SK-N-SH treated with all-trans-retinoic acid at 6 μM for 48 hours (cell line): Measurements from ENCODE around the gene ABCB10.

Source experiments
- BACH2 ChIP-seq: fragments of 250-450 bp; sonication (Bioruptor Pico); IDR thresholded peaks from 2 replicates; pipeline ENCODE4 v1.9.0; 2021; ENCODE audit warnings: mild to moderate bottlenecking, borderline replicate concordance
- CREB5 ChIP-seq: fragments of 250-450 bp; sonication (Bioruptor Pico); IDR thresholded peaks from 2 replicates; pipeline ENCODE4 v1.5.1; 2020; ENCODE audit warnings: low read depth, mild to moderate bottlenecking, moderate library complexity
- CSDC2 ChIP-seq: fragments of 250-450 bp; sonication (Bioruptor Pico); IDR thresholded peaks from 2 replicates; pipeline ENCODE4 v1.5.0; 2020; ENCODE audit warnings: mild to moderate bottlenecking, moderate library complexity
- CSRNP3 ChIP-seq: fragments of 250-450 bp; sonication (Bioruptor Pico); IDR thresholded peaks from 2 replicates; pipeline ENCODE4 v1.5.1; 2021; ENCODE audit warnings: mild to moderate bottlenecking, moderate library complexity
- PATZ1 ChIP-seq: fragments of 250-450 bp; sonication (Bioruptor Pico); IDR thresholded peaks from 2 replicates; pipeline ENCODE4 v1.8.0; 2020; ENCODE audit warnings: mild to moderate bottlenecking, moderate library complexity, borderline replicate concordance
- RARB ChIP-seq: fragments of 250-450 bp; sonication (Bioruptor Pico); IDR thresholded peaks from 2 replicates; pipeline ENCODE4 v1.8.0; 2021; ENCODE audit warnings: mild to moderate bottlenecking, moderate library complexity
- TOX ChIP-seq: fragments of 250-450 bp; sonication (Bioruptor Pico); IDR thresholded peaks from 2 replicates; pipeline ENCODE4 v1.8.0; 2021; ENCODE audit warnings: mild to moderate bottlenecking, moderate library complexity, borderline replicate concordance
- ZNF565 ChIP-seq: fragments of 450-650 bp; formaldehyde crosslinking; conservative IDR thresholded peaks from 2 replicates; pipeline ENCODE4 v1.5.0; 2020; ENCODE audit warnings: low read depth, mild to moderate bottlenecking, moderate library complexity
- ZNF70 ChIP-seq: fragments of 450-650 bp; formaldehyde crosslinking; IDR thresholded peaks from 2 replicates; pipeline ENCODE4 v1.5.0; 2020; ENCODE audit warnings: mild to moderate bottlenecking, moderate library complexity

GRCh38 chr1:229570891-229571516, 12.5 kb upstream of the ABCB10 start:
- no peak for TF ChIP-seq PATZ1 (CRISPR knock-in tag)
- TF ChIP-seq ZNF565 (CRISPR knock-in tag): no peak
- TF ChIP-seq RARB: no peak
- TF ChIP-seq BACH2 (CRISPR knock-in tag): no peak
- no peak for TF ChIP-seq TOX (CRISPR knock-in tag)
- TF ChIP-seq CSDC2: no peak
- TF ChIP-seq CSRNP3 (CRISPR knock-in tag): no peak
- no peak for TF ChIP-seq ZNF70
- no peak for TF ChIP-seq CREB5 (CRISPR knock-in tag)
